ENCODE measurements around the gene GSG1L. TPM values are rescaled to one million over a fixed set of nuclear protein-coding genes. Genes with fewer than 3 reads are reported as not detected.

Gene GSG1L
- total RNA-seq, 1 donor from 2014 or later: not detected

GRCh38 chr16:27927266-27927901, 136.1 kb downstream of the GSG1L start:
- no peak for DNase-seq (ENCODE audit: low read depth)
- no peak for TF ChIP-seq CTCF (IDR thresholded peaks at IDR 0.05; ENCODE audit: insufficient read depth, low read length, poor library complexity, severe bottlenecking)

GRCh38 chr16:27925612-27926011, 137.9 kb downstream of the GSG1L start:
- Histone ChIP-seq H3K27me3 (ENCODE audit: control insufficient read depth, insufficient read depth, low read length) (no peaks in the 10 kb centered on the region), H3K36me3 (ENCODE audit: control insufficient read depth, insufficient read depth, low read length) (no peaks in the 10 kb centered on the region), H3K4me3 (ENCODE audit: low read depth, low read length) (no peak overlapping the region)
- TF ChIP-seq CTCF (IDR thresholded peaks at IDR 0.05; ENCODE audit: insufficient read depth, low read length, poor library complexity, severe bottlenecking): no peak
- DNase-seq (ENCODE audit: low read depth): no peak

More at GRCh38 chr16:27927266-27927901, 136.1 kb downstream of the GSG1L start:
- H3K4me3 ChIP-seq (ENCODE audit: low read depth, low read length): no peak overlapping the region
- H3K27me3 ChIP-seq (ENCODE audit: control insufficient read depth, insufficient read depth, low read length): no peaks in the 10 kb centered on the region
- H3K36me3 ChIP-seq (ENCODE audit: control insufficient read depth, insufficient read depth, low read length): no peaks in the 10 kb centered on the region

- no peak for TF ChIP-seq CTCF (IDR thresholded peaks at IDR 0.05; ENCODE audit: insufficient read depth, low read length, poor library complexity, severe bottlenecking)
- Histone ChIP-seq H3K27me3 (ENCODE audit: control insufficient read depth, insufficient read depth, low read length) (no peaks in the 10 kb centered on the region), H3K4me3 (ENCODE audit: low read depth, low read length) (no peak overlapping the region), H3K36me3 (ENCODE audit: control insufficient read depth, insufficient read depth, low read length) (no peaks in the 10 kb centered on the region)
- no peak for DNase-seq (ENCODE audit: low read depth)
Measured at GRCh38 chr16:27924411-27925118, 138.9 kb downstream of the GSG1L start.

- no peaks in the 10 kb centered on the region for H3K27me3 ChIP-seq (ENCODE audit: control insufficient read depth, insufficient read depth, low read length)
- DNase-seq (ENCODE audit: low read depth): no peak
- no peak for TF ChIP-seq CTCF (IDR thresholded peaks at IDR 0.05; ENCODE audit: insufficient read depth, low read length, poor library complexity, severe bottlenecking)
- H3K4me3 ChIP-seq (ENCODE audit: low read depth, low read length): no peak overlapping the region
- H3K36me3 ChIP-seq (ENCODE audit: control insufficient read depth, insufficient read depth, low read length): no peaks in the 10 kb centered on the region
Measured at GRCh38 chr16:27923751-27924150, 139.8 kb downstream of the GSG1L start.

- no peak overlapping the region for H3K4me3 ChIP-seq (ENCODE audit: low read depth, low read length)
- DNase-seq (ENCODE audit: low read depth): no peak
- no peaks in the 10 kb centered on the region for H3K27me3 ChIP-seq (ENCODE audit: control insufficient read depth, insufficient read depth, low read length)
- no peak for TF ChIP-seq CTCF (IDR thresholded peaks at IDR 0.05; ENCODE audit: insufficient read depth, low read length, poor library complexity, severe bottlenecking)
- no peaks in the 10 kb centered on the region for H3K36me3 ChIP-seq (ENCODE audit: control insufficient read depth, insufficient read depth, low read length)
Measured at GRCh38 chr16:27922433-27922832, 141.1 kb downstream of the GSG1L start.

Data from kidney epithelial cell (primary cell).